SK-N-SH treated with all-trans-retinoic acid at 6 μM for 48 hours (cell line): ENCODE measurements around the gene CBX1.

Experiments
- CSDC2 ChIP-seq: fragments of 250-450 bp; sonication (Bioruptor Pico); IDR thresholded peaks from 2 replicates; pipeline ENCODE4 v1.5.0; 2020; ENCODE audit warnings: mild to moderate bottlenecking, moderate library complexity
- ESRRG ChIP-seq: fragments of 250-450 bp; sonication (Bioruptor Pico); IDR thresholded peaks from 2 replicates; pipeline ENCODE4 v1.6.1; 2021; ENCODE audit warnings: mild to moderate bottlenecking
- ISL1 ChIP-seq: fragments of 250-450 bp; sonication (Bioruptor Pico); IDR thresholded peaks from 2 replicates; pipeline ENCODE4 v2.1.2; 2022; ENCODE audit warnings: mild to moderate bottlenecking, moderate library complexity
- POU6F1 ChIP-seq: fragments of 250-450 bp; sonication (Bioruptor Pico); IDR thresholded peaks from 2 replicates; pipeline ENCODE4 v1.8.0; 2021; ENCODE audit warnings: low read depth, mild to moderate bottlenecking, moderate library complexity, borderline replicate concordance
- ZFP3 ChIP-seq: fragments of 250-450 bp; sonication (Bioruptor Pico); IDR thresholded peaks from 2 replicates; pipeline ENCODE4 v1.5.0; 2020; ENCODE audit warnings: mild to moderate bottlenecking, moderate library complexity
- ZNF565 ChIP-seq: fragments of 450-650 bp; formaldehyde crosslinking; conservative IDR thresholded peaks from 2 replicates; pipeline ENCODE4 v1.5.0; 2020; ENCODE audit warnings: low read depth, mild to moderate bottlenecking, moderate library complexity
- ZNF8 ChIP-seq: fragments of 450-650 bp; formaldehyde crosslinking; IDR thresholded peaks from 2 replicates; pipeline ENCODE4 v1.5.0; 2020; ENCODE audit warnings: mild to moderate bottlenecking, moderate library complexity

GRCh38 chr17:48100591-48101011 is 677 bp downstream of the CBX1 start:
- TF ChIP-seq ISL1 (CRISPR knock-in tag) (no peak), POU6F1 (CRISPR knock-in tag) (no peak), ZFP3 (CRISPR knock-in tag) (no peak), CSDC2 (no peak), ZNF565 (CRISPR knock-in tag) (no peak), ESRRG (CRISPR knock-in tag) (no peak), ZNF8 (CRISPR knock-in tag) (no peak)
